GM12865 (cell line): ENCODE data around the gene OR4F15.
"Not testable (repeated sequence)": the region's sequence is repeated elsewhere in the genome, so short reads cannot be mapped to it uniquely, and the experiment has no call there.

Experiments
- DNase-seq: peaks from one replicate; pipeline ENCODE4 v3.0.0; 2010; ENCODE audit warnings: low read depth
- H3K4me3 ChIP-seq: 2 replicates; pipeline ENCODE4 v1.5.1; 2011; ENCODE audit warnings: mild to moderate bottlenecking, low read depth, low read length, control low read depth
- TF ChIP-seq, protein P1 (sequence below): IDR thresholded peaks from 2 replicates; pipeline ENCODE4 v1.5.1; 2011; ENCODE audit warnings: low read length, control low read depth, low read depth, inconsistent platforms; ENCODE audit not compliant: insufficient read depth; ENCODE audit errors: missing control alignments

Gene OR4F15

DNA sequence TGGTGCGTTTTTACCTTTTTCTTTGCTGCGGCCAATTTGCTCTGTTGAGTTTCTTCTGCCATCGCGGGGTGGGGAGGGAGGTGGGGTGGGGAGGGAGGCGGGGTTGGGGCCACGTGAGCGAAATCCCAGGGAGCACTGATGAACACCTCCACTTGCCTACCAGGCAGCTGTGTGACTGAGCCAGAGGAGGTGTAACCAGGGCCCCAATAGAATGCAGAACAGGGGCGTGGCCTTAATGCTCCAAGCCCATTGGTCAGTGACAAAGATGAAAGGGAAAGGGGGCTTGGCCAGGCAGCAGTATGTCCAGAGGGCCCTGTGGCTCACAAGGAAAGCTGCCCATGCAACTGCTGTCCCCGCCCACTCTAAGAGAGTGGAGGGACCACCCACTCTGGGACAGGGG is 30.1 kb upstream of the OR4F15 start:
- no peak overlapping the region for H3K4me3 ChIP-seq
- DNase-seq, result peak; percentile 8
- TF ChIP-seq, protein P1, sequence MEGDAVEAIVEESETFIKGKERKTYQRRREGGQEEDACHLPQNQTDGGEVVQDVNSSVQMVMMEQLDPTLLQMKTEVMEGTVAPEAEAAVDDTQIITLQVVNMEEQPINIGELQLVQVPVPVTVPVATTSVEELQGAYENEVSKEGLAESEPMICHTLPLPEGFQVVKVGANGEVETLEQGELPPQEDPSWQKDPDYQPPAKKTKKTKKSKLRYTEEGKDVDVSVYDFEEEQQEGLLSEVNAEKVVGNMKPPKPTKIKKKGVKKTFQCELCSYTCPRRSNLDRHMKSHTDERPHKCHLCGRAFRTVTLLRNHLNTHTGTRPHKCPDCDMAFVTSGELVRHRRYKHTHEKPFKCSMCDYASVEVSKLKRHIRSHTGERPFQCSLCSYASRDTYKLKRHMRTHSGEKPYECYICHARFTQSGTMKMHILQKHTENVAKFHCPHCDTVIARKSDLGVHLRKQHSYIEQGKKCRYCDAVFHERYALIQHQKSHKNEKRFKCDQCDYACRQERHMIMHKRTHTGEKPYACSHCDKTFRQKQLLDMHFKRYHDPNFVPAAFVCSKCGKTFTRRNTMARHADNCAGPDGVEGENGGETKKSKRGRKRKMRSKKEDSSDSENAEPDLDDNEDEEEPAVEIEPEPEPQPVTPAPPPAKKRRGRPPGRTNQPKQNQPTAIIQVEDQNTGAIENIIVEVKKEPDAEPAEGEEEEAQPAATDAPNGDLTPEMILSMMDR, result no peak

DNA sequence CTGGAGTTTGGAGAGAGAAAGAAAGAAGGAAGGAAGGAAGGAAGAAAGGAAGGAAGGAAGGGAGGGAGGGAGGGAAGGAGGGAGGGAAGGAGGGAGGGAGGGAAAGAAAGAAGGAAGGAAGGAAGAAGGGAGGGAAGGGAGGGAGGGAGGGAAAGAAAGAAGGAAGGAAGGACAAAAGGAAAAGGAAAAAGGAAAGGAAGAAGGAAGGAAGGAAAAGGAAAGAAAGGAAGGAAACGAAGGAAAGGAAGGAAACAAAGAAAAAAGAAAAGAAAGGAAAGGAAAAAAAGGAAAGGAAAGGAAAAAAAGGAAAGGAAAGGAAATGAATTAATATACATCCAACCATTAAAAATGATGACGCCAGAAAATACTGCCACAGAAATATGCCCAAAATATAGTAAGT is 27.4 kb upstream of the OR4F15 start:
- no peak overlapping the region for H3K4me3 ChIP-seq
- no peak for DNase-seq
- TF ChIP-seq, protein P1, result no peak

DNA sequence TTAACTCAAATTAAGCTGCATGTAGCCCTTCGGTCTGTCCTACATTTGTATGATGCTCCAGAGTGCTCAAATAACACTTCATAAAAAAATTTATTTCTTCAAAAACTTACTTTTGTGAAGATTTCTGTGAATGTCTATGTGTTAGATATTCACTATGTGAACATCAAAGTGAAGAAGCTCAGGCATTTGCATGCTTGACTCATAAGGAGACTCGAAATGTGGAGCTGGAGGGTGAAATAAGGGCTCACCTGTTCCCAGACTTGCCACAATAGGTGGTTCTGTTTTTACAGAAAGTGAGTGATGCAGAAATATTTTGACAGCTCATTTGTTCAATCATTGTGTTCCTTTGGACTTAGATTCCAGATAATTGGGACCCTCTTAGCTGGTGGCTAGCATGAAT is 25.6 kb upstream of the OR4F15 start:
- peak; percentile 25 for DNase-seq
- H3K4me3 ChIP-seq, result not testable (repeated sequence)

DNA sequence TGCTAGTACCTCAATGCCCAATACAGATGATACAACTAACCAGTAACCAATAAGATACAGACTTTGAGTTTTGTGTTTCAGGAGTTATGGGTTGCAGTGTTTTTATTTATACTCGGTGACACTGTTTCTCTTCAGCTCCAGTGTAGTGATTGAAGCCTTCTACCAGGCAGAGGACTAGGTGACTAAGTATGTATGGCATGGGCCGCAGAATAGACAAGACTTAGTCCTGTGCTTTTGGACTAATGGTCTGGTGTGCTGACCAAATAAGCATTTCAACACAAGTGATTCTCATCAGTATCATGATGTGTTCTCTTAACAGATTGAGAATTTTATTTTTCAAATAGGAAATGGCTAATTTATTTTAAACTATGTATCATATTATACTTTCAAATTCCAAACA is 24.0 kb upstream of the OR4F15 start:
- DNase-seq, H3K4me3 ChIP-seq: not testable (repeated sequence)

DNA sequence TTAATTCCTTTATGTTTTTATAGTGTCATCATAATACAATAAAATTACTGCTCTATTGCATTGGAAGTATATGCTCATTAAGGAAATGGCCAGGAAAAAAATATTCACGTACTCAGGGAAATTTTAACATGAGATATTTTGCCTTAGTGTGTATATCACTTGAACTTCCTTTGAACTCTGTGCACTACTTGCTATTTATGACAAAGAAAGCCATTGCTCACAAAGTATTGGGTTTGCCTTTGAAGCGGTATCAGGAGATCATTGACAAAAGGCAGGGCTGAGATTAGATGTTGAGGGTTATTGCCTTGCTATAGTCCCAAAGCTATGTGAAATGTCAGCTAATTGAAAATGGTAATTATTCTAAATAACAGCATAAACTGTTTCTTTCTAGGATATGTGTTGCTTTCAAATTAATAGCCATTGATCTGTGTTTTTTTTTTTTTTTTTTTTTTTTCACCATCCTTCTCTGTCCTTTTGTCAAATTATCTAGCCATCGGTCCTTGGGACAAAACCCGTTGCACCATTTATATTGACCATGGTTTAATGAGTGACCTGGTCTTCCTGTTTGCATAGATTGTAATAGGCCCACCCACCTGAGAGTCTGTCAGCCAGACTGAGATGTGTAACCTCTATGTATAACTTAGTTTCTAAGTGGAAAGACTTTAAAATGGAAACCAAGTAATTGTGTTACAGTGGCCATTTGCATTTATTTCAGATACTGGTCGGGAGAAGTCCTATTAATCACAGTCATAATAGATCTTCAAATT is 23.3 kb upstream of the OR4F15 start:
- H3K4me3 ChIP-seq, DNase-seq: not testable (repeated sequence)

DNA sequence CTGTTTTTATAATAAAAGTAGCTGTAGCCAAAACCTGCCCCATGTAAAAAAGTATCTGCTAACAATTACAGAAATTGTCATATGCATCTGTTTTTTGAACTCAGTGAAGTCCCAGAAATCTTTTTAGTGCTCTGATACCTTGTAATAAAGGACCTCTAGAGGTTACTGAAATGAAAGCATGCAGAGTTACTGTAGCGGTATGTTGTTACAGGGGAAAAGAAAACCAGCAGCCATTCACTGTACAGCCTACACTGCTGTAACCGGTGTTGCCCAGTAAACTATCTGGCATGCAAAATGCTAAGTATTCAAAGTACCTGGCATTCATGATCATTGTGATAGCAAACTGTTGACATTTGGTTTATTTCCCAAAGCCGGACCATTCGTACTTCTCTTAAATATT is 21.3 kb upstream of the OR4F15 start:
- H3K4me3 ChIP-seq, DNase-seq: not testable (repeated sequence)

DNA sequence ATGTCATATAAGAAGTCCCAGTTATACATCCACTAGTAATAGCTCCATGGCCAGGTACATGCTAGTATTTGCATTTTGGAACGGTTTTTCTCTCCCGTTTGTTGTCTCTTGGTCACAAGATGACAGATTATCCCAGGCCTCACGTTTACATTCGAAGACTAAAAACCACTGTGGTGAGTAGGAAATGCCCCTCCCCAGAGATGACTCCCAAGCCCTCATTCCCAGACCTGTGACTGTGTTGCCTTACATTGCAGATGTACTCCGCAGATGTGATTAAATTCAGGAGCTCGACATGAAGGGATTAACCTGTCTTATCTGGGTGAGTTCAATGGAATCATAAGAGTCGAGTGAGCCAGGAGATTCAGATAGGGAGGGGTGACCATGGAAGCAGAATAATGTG is 18.0 kb upstream of the OR4F15 start:
- not testable (repeated sequence) for H3K4me3 ChIP-seq, DNase-seq

DNA sequence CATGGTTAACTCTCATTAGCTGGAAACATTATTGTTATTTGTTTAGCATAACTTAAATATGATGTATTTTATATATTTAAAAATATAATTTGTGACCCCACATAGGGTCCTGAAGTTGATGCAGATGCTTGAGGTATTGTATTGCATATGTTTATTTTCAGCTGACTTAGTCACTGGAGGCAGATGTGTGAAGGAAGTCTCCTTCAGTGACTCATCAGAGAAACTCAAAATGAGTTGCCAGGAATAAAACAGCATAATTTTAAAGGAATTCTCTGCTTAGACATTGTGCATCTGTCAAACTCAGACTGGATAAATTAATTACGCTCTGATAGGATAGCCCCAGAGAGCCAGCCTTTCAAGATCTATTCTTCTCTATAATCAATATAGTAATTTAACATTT is 16.5 kb upstream of the OR4F15 start:
- no peak for DNase-seq
- no peak overlapping the region for H3K4me3 ChIP-seq
- TF ChIP-seq, protein P1, result no peak

DNA sequence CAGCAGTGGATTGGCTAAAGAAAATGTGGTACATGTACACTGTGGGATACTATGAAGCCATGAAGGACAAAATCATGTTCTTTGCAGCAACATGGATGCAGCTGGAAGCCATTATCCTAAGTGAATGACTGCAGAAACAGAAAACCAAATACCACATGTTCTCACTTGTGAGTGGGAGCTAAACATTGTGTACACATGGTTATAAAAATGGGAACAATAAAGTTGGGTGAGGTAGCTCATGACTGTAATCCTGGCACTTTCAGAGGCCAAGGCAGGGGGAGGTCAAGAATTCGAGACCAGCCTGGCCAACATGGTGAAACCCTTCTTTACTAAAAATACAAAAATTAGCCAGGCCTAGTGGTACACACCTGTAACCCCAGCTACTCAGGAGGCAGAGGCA is 12.3 kb upstream of the OR4F15 start:
- TF ChIP-seq, protein P1, result no peak
- no peak overlapping the region for H3K4me3 ChIP-seq
- DNase-seq, result no peak

DNA sequence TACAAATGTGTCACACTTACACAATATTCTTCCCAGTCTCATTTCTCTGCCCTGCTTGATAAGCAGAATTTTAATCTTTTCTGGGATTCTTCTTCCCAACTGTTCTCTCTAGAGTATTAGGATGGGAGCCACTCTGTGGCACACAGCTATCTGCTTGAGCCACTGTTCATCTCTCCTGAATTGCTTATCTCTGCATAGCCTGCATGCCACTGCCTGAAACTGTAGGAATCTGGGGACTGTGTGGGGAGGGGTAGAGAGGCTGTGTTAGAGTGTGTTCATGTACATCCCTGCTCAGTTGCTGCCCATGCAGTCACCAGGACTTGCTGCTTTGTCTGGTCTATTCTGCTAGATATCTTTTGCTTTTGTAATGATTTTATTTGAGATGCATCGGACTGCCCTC is 11.0 kb upstream of the OR4F15 start:
- DNase-seq, result no peak
- TF ChIP-seq, protein P1, result no peak
- no peak overlapping the region for H3K4me3 ChIP-seq
